GM12874 (cell line): ENCODE measurements around the gene MEFV.

Source experiments
- TF ChIP-seq, protein P1 (sequence below): IDR thresholded peaks from 2 replicates; pipeline ENCODE4 v1.5.1; 2011; ENCODE audit warnings: low read depth, mild to moderate bottlenecking, control low read depth, low read length, moderate library complexity; ENCODE audit not compliant: insufficient read depth

MEFV gene

DNA sequence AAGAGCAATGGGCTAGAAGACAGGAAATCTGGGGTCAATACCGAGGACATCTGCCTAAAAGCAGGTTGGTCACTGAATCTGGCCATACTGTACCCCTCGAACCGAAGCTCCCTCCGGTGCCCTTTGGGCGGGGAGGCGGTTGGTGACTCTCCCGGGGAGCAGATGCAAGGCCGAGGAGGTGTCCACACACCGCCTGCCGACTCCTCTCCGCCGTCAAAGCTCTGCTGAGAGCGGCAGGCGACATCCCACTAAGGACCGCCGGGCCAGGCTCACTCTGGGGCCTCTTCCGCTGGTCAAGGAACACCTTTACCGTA, 21.9 kb downstream of the MEFV start:
- TF ChIP-seq, protein P1, sequence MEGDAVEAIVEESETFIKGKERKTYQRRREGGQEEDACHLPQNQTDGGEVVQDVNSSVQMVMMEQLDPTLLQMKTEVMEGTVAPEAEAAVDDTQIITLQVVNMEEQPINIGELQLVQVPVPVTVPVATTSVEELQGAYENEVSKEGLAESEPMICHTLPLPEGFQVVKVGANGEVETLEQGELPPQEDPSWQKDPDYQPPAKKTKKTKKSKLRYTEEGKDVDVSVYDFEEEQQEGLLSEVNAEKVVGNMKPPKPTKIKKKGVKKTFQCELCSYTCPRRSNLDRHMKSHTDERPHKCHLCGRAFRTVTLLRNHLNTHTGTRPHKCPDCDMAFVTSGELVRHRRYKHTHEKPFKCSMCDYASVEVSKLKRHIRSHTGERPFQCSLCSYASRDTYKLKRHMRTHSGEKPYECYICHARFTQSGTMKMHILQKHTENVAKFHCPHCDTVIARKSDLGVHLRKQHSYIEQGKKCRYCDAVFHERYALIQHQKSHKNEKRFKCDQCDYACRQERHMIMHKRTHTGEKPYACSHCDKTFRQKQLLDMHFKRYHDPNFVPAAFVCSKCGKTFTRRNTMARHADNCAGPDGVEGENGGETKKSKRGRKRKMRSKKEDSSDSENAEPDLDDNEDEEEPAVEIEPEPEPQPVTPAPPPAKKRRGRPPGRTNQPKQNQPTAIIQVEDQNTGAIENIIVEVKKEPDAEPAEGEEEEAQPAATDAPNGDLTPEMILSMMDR = no peak

DNA sequence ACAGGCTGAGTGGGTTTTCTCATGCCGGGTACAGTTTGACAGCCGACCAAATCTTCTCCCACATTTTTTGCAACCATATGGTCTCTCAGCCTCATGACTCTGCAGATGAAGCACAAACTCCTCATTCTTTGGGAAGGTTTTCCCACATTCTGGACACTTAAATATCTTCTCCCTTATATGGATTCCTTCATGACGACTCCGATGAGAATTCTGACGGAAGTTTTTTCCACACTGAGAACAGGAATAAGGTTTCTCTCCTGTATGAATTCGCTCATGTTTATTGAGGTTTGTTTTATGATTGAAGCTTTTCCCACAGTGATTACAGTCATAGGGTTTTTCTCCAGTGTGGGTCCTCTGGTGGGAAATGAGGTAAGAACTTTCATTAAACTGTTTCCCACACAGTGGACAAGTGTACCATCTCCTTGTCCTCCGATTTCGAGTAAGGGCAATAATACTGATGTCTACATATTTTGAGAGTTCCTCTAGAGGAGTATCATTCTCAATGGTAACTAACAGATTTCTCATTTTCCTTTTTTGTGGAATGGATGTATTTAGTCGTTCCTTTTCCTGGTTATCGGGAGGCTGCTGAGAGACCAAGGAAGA, 32.4 kb downstream of the MEFV start:
- TF ChIP-seq, protein P1 = no peak

DNA sequence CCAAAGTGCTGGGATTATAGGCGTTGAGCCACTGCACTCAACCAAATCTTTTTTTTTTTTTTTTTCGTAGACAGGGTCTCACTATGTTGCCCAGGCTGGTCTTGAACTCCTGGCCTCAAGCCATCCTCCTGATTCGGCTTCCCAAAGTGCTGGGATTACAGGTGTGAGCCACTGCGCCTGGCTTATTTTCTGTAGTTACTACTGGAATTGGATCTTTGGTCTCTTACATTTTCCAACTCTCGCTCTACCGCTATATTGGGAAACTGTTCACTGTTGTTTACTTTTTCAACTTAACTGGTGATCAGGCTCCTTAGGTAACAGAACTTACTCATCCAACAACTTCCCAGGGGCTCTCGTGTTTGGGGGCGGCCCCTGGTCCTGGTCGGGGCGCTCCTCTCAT, 35.6 kb downstream of the MEFV start:
- TF ChIP-seq, protein P1 = no peak

DNA sequence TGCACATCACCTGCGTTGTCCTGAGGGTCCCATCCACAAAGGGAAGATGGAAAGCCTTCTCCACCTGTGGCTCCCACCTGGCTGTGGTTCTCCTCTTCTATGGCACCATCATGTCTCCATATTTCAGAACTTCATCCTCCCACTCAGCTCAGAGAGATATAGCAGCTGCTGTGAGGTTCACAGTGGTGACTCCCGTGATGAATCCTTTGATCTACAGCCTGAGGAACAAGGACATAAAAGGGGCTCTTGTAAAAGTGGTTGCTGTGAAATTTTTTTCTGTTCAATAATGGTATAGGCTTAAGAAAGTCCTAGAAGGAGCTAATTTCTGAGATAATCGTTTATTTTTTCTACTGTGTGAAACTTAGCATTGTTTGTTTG, 40.2 kb downstream of the MEFV start:
- TF ChIP-seq, protein P1 = no peak

DNA sequence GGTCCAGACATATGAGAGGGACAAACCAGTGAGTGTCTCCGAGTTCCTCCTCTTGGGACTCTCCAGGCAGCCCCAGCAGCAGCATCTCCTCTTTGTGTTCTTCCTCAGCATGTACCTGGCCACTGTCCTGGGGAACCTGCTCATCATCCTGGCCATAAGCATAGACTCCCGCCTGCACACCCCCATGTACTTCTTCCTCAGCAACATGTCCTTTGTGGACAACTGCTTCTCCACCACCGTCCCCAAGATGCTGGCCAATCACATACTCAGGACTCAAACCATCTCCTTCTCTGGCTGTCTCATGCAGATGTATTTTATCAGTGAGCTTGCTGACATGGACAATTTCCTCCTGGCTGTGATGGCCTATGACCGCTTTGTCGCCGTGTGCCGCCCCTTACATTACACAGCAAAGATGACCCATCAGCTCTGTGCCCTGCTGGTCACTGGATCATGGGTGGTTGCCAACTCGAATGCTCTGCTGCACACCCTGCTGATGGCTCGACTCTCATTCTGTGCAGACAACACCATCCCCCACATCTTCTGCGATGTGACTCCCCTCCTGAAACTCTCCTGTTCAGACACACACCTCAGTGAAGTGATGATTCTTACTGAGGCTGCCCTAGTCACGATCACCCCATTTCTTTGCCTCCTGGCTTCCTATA, 40.7 kb downstream of the MEFV start:
- TF ChIP-seq, protein P1 = no peak

DNA sequence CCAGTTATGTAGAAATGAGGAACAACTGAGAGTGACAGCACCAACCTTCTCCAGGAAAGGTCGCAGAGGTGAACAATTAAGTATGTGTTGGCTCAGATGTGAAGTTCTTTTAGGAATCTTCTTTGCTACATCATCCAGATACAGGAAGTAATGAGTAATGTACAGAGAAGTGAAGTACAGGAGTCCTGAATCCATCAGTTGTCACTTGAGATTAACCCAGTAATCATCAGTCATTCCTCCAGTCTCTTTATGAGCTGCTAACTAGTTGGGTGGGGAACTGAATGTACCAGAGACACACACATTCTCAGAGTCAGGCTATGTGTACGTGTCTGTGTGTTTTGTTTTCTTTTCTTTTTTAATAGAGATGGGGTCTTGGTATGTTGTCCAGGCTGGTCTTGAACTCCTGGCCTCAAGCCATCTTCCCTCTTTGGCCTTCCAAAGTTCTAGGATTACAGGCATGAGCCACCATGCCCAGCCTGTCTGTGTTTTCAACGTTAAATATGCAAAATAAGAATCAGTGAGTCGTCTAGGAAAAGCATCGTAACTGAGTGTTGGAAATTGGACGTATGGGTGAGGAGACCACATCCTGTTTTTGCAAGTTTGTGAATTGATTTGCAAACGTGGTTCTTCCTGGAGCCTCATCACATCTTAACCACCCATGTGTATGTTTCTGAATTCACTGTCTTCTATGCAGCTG, 41.4 kb downstream of the MEFV start:
- TF ChIP-seq, protein P1 = no peak

DNA sequence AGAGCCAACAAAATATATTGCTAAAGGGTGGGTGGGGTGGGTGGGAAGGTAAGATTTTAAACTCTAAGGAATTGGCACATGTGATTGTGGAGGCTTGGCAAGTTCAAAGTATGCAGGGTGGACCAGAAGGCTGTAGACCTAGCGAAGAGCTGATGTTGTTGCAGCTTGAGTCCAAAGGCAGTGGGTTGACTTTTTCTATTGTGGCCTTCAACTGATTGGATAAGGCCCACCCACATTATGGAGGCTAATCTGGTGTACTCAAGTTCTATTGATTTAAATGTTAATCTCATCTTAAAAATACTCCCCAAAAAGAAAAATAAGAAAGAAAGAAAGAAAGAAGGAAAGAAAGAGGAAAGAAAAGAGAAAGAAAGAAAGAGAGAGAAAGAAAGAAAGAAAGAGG, 43.9 kb downstream of the MEFV start:
- TF ChIP-seq, protein P1 = no peak
